DMS 273 (cell line): ENCODE measurements around the gene MALL.
"Not testable (repeated sequence)": the region's sequence is repeated elsewhere in the genome, so short reads cannot be mapped to it uniquely, and the experiment has no call there.

Experiments
- DNase-seq: peaks from one replicate; lab custom pipeline; 2025; ENCODE audit not compliant: unreplicated experiment; lab: John Stamatoyannopoulos, UW

The MALL gene

DNA sequence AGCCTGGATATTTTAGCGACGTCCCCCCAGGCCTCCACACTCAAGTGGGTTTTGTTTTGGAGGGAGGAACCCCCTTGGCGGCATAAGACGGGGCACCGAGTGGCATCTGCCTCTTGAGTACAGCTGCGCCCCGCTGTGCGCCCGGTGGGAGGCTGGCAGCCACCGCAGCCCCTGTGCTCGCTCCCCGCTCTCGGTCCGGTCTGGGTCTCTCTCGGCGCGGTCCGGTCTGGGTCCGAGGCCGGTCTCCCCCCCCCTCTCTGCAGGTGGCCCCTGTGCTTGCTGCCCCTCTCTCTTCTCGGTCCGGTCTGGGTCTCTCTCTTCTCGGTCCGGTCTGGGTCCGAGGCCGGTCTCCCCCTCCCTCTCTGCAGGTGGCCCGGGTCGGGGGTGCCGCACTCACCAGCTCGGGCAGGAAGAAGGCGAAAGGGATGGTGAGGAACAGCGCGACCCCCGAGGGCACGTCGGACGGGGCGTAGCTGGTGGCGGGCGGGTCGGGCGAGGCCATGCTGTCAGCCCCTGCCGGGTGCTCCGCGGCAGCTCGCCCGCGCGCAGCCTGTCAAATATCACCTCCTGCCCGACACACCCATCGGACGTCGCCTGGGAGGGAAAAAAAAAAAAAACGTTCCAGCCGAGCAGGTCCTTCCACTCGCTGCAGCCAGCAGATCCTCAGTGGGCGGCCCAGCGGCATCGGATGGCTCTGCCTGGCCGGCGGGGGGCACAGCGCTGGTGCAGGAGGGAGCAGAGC, at the start of gene MALL:
Gene MALL, minus strand, starts transcription at position 532 of the 742 bp plus-strand sequence. Its CDS starts 30 bp downstream, at position 502.
- DNase-seq = peak; percentile 55

DNA sequence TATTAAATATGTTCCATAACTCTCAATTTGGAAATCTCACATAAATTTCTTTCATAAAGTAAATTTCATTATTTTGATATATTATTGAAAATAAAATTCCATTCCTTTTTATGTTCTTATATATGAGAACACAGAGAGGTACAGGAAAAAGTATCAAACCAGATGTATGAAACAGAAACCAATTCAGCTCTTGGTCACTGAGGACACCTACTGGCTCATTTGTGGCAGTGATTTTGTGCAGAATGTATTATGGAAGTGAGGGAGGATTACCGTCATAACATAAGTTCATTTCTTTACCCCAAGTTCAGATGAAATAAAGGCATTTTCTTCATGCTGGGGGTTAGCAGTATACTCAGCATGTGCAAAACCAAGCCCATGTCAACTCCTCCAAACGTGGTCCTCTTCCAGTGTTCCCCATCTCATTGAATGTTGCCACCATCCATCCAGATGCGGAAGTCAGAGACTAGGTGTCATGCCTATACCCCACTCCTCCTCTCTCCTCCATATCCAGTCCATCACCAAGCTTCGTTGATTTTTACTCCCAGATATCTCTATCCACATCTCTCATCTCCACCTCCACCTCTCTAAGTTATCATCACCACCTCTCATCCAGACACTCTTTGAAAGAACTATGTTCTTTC, 41.7 kb upstream of the MALL start:
- DNase-seq = peak; percentile 64

DNA sequence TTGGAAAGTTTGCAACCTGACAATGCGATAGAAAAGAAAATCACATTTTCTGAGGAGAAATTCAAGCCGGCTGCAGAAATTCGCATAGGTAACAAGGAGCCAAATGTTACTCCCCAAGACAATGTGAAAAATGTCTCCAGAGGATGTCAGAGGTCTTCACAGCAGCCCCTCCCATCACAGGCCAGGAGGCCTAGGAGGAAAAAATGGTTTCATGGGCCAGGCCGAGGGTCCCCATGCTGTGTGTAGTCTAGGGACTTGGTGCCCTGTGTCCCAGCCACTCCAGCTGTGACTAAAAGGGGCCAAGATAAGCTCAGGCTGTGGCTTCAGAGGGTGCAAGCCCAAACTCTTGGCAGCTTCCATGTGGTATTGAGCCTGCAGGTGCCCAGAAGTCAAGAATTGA, 39.2 kb upstream of the MALL start:
- not testable (repeated sequence) for DNase-seq

DNA sequence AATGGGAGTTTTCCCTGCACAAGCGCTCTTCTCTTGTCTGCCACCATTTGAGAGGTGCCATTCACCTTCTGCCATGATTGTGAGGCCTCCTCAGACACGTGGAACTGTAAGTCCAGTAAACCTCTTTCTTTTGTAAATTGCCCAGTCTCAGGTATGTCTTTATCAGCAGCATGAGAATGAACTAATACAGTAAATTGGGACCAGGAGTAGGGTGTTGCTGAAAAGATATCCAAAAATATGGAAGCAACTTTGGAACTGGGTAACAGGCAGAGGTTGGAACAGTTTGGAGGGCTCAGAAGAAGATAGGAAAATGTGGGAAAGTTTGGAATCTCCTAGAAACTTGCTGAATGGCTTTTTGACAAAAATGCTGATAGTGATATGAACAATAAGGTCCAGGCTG, 38.6 kb upstream of the MALL start:
- not testable (repeated sequence) for DNase-seq

DNA sequence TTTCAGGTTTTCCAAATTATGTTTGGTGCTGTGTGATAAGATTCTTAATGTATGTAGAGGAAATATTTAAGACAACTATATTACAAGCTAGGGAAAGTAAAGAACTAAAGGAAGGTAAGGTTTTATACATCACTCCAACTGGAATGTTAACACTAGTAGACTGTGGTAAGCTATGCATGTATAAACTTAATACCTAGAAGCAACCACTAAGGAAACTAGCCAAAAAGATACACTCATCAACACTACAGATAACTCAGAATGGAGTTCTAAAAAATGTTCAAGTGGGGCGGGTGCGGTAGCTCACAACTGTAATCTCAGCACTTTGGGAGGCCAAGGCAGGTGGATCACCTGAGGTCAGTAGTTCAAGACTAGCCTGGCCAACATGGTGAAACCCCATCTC, 37.8 kb upstream of the MALL start:
- no peak for DNase-seq

DNA sequence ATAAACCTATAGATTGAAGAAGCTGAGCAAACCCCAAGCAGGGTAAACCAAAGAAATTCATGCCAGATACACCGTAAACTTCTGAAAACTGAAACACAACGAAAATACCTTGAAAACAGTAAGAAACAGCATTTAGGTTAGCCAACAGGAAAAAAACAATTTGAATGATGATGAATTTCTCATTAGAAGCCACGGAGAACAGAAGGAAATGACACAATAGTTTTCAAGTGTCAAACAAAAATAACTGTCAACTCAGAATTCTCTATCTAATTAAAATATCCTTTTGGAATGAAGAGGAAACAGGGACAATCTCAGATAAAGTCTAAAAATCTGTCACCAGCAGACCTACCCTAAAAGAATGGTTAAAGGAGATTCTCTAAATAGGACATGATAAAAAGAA, 37.3 kb upstream of the MALL start:
- DNase-seq = no peak

DNA sequence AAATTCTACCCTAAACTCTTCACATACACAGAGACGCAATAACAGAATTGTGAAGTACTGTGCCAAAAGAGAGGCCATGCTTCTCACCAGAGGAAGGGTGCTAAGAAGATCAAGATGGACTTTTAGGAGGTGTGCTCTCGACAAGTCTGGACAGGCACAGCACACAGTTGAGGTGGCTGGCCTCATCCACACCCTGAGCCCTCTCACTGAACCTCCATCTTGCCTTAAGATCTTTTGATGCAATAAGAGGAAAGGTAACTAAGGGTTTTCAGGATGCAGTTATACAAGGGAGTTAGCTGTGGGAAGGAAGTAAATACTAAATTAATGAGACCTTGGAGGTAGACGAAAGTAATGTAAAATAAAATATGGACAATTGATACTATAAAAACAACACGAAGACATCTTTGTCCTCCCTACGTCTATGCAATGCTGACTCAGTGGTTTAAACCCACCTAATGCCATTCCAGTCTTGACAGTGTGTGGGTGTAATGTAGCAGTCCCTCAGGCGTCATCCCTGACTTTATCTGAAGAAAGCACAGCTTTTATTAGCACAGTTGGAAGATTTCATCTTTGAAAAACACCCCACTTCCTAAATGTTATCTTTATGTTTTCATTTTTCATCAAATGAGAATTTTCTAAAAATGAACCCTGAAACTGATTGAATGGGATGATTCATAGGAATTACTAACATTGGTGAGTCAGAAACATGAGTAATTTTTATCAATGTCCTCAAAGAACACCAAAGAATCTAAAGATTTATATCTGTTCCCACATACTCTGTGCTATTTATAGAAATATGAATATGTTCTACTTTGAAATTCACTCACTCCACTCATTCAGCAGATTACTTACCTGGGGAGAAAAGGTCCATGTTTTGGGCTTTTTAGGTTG, 34.0 kb upstream of the MALL start:
- DNase-seq = no peak

DNA sequence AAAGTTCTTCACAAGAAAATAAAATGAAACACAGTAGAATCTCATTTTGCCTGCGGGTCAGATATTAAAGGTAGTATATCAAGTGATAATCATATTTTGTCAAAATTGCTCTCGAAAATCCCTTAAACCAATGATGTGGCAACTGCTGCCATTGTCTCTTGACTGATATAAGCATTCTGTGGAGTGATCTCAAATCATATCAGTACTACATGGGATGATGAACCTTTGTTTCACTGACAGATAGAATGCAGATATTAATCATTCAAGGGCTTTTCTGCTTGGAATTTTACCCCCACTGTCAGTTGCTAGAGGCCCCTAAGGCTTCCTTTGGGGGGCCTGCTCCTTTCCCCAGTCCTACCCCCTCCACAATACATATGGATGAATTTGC, 31.3 kb upstream of the MALL start:
- DNase-seq = no peak

DNA sequence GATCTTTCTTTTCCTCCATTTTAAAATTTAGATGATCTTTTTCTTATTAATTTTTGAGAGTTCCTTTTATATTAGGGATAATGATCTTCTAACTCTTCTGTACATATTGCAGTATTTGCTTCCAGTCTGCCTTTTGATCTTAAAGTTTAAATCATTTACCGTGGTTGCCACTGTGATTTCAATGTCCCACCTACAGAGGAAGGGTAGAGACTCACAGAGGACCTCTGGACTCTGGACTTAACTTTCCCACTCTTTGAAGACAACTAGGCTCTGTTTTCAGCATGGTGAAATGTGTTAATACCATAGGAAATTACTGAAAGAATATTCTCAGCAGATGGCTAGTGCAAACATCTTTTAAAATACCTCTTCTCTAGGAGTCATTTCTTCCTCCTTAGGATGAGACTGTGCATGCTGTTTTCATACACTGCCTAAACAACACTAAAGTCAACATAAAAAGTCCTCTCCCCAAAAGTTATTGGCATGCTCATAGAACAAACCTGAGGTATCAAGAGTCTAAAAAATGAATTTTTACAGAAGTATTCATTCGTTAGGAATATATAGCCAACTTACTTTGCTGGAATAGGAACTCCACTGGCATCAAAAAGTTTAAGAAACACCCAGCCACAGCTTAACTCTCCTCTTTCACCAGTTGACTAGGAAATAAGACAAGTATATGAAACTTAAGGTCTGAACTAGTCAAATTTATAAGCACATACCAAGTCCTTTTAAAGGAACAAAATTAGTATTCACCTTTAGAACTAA, 30.7 kb upstream of the MALL start:
- no peak for DNase-seq

DNA sequence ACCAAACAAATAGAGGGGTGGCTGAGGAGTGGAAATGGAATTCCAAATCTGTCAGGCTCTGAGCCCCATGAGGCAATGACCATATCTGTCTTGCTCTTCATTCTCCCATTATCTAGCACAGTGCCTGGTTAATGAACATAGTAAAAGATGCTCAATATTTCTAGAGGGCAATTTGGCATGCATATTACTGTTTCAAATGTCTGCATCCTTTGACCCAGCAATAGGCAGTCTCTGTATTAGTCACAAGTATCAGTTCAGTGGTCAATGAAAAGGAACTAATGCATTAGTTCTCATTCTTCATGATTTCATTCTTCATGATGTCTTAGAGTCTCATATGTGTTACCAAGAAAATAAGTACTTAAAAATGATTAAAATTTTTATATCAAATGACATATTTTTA, 28.4 kb upstream of the MALL start:
- DNase-seq = no peak

DNA sequence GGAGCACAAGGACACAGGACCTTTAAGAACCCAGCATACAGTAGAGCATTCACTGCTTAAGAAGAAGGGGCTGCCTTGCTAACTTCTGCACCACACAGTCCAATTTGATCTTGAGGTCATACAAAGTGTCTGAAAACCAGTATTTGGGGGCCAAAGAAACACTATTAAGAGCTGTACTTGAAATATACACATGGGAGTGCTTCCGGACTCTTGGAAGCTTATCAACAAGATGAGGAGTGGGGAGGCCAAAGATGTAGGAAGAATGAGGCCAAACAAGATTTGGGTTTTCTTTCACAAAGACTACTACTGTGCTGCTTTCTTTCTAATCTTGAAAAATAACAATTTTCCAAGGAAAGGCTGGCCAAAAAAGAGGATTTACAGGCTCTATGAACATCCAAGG, 24.8 kb upstream of the MALL start:
- DNase-seq = no peak

DNA sequence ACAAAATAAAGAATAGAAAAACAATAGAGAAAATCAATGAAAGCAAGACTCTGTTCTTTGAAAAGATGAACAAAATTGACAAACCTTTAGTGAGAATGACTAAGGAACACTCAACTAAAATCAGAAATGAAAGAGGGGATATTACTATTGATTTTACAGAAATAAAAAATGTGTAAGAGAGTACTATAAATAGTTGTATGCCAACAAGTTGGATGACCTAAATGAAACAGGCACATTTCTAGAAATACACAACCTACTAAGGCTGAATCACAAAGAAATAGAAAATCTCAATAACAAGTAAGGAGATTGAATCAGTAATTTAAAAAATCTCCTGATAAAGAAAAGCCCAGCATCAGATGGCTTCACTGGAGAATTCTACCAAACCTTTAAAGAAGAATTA, 18.4 kb upstream of the MALL start:
- DNase-seq = no peak

DNA sequence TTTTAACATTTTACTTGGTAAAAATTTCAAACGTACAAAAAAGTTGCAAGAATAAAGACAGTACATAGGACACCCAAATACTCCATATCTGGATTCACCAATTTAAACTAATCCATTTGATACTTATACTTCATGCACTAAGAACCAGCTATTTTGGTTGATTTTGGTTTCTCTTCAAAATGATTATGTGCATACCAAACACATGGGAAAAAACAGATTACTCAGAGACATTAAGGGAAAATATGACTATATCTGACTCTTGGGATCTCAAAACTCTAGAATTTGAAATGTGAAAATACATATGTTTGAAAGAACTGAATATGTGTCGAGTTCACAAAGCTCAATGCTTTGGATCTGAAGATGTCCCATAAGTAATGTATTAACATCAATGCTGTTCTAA, 15.5 kb upstream of the MALL start:
- DNase-seq = no peak

DNA sequence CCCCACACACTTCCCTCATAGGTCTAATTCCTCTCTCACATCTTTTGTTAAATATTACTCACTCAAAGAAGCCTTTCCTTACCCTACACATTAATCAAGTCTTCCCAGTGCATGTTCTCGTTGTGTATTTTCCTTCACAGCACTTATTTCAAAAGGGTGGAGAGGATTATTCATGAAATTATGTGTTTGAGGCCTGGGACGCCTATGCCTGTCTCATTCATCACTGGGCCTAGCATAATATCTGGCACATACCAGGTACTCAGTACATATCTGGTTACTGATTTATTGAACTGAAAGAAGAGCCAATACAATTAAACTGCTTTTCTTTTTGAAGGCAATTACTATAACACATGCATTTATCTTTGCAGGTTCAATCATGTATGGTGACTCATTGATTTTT, 15.1 kb upstream of the MALL start:
- DNase-seq = no peak

DNA sequence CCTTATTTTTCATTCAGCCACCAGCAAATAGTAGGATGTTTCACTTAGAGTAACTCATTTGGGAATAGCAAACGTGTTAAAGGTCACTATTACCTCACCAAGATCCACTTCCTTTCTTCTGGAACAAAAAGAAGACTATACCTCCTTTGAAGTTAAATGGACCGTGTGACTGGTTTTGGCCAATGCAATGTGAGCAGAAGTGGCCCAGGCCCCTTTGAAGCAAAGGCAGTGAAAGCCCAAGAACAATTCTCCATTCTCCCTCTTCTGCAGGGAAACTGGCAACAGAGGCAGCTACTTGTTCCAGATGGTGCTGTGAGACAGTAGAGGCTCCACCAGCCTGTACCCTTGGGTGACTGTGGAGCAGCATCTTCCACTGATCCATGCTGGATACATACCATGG, 11.3 kb upstream of the MALL start:
- no peak for DNase-seq

DNA sequence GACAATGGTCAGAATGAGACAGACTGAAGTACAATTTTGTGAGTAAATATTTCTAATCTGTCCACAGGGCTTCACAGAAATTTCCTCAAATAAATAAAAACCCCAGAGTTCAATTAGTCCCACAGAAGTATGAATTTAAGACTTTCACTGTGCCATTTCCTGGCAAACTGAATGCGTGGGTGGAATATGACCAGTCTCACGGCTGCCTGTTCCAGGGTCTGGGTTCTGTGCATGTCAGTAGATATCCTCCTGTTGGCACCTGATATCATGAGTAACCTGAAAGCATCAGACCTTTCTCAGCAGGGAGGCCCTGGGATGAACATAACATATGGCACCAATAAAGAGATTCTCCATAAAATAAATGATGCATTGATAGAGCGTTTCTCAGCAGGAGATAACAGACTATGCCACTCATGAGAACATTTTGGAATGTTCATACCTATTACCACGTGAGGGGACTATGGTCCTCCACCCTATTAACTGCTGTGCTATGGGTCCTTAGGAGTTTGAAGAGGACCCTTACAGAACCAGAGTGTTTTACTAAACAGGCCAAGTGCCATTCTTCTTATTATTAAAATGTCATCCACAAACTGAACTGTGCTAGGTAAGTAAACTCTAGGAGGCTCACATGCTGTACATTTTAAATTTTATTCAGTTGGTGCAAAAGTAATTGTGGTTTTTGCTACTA, 10.6 kb upstream of the MALL start:
- peak; percentile 10 for DNase-seq

DNA sequence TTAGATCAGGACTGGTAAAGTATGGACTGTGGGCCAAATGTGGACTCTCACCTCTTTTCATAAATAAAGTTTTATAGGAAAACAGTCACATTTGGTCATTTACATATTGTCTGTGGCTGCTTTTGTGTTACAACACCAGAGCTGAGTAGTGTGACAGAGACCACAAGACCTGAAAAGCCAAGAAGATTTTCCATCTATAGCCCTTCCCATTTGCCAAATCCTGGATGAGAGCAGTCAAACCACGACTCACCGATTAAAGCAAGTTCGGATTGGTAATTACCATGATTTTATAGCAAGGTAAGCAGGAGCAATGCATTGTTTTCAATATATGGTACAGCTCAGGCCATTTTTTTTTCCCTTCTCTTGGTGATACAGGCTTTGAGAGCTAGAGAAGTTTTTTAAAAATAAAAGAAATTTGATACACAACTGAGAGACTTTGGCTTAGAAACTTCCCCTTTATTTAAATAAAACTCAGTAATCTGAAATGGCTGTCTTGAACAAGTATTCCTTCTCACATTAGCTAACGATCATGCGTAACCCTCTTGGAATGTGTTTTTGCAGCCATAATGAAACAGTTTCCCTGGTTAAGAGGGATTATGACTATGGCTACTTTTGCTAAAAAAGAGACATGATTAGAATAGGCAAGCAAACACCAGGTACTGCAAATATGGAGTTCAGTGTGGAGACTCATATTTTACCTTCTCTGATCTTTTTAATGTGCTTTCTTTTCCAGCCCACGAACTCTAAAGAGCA, 9.5 kb upstream of the MALL start:
- no peak for DNase-seq

DNA sequence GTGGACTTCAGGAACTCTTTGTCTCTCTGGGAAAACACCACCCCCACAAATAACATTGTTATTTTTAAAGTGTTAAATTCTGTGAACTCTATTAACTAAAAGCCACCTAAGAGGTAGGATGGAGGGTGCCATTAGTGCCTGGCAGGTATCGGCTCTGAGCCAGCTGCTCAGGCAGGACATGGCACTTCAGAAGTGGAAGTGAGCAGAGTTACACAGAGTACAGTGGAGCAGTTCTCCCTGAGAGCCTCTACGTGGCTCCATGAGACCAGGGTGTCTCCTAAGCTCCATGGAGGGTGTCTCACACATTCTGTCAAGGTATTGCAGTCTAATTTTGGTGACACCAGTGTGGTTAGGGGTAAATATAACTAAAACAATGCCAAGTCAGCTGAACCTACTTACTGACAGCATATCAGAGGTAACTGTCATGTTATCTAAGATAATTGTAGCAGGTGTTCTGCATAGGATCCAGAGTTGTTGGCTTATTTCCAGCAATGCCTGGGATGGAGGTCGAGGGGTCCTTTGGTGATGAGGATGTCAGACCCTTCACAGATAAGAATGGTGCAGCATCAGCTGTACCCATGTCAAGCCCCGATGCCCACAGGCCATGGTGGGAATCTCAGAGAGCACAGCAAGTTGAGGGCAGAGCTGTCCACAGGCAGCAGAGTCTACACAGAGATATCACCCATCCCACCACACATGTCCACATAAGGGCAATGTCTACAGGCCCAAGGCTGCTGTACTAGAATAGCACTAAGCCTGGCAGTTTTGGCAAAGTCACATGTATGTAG, 8.6 kb upstream of the MALL start:
- DNase-seq = no peak

DNA sequence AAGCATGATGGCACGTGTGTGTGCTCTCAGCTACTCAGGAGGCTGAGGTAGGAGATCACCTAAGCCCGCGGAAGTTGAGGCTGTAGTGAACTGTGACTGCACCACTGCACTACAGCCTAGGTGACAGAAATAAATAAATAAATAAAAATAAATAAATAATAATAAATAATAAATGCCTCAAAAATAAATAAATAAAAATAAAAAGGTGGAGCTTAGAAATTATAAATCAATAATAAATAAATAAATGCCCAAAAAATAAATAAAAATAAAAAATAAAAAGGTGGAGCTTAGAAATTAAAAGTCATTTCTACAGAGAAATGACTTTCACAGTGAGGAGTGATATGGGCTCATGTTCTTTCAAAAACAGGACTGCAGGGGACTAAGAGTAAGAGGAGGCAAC, 6.0 kb upstream of the MALL start:
- DNase-seq = no peak
